GM12874 (cell line): Measurements from ENCODE around the gene CGNL1.

ENCODE experiments used
- CTCF ChIP-seq: IDR thresholded peaks from 2 replicates; pipeline ENCODE4 v1.5.1; 2011; ENCODE audit warnings: low read depth, mild to moderate bottlenecking, control low read depth, low read length, moderate library complexity; ENCODE audit not compliant: insufficient read depth

Gene CGNL1

GRCh38 chr15:57443486-57443885 lies 67.2 kb downstream of the CGNL1 start:
- no peak for TF ChIP-seq CTCF

GRCh38 chr15:57444877-57445513 lies 68.7 kb downstream of the CGNL1 start:
- no peak for TF ChIP-seq CTCF

- no peak for TF ChIP-seq CTCF
Observed at GRCh38 chr15:57445872-57446271, 69.6 kb downstream of the CGNL1 start.

- TF ChIP-seq CTCF: no peak
Observed at GRCh38 chr15:57446393-57446792, 70.1 kb downstream of the CGNL1 start.

- TF ChIP-seq CTCF: no peak
Observed at GRCh38 chr15:57451555-57451954, 75.2 kb downstream of the CGNL1 start.

GRCh38 chr15:57452090-57452754 lies 75.9 kb downstream of the CGNL1 start:
- TF ChIP-seq CTCF: no peak

- TF ChIP-seq CTCF: no peak
Observed at GRCh38 chr15:57455929-57456328, 79.6 kb downstream of the CGNL1 start.
